ENCODE results near the gene MAP3K9.

MAP3K9 gene

GRCh38 chr14:70724944-70725343 is 84.4 kb downstream of the MAP3K9 start:
- H3K36me3 Mint-ChIP-seq (ENCODE audit: low read depth): peaks cover 19% of the 10 kb centered on the region
- no peak for DNase-seq
- H3K4me1 Mint-ChIP-seq: peaks cover 18% of the 10 kb centered on the region
- H3K9me3 Mint-ChIP-seq: no peaks in the 10 kb centered on the region
- no peak overlapping the region for H3K4me3 Mint-ChIP-seq
- peaks cover 3% of the 10 kb centered on the region for H3K27me3 Mint-ChIP-seq (ENCODE audit: low read depth, poor library complexity)
- TF ChIP-seq, protein P1, sequence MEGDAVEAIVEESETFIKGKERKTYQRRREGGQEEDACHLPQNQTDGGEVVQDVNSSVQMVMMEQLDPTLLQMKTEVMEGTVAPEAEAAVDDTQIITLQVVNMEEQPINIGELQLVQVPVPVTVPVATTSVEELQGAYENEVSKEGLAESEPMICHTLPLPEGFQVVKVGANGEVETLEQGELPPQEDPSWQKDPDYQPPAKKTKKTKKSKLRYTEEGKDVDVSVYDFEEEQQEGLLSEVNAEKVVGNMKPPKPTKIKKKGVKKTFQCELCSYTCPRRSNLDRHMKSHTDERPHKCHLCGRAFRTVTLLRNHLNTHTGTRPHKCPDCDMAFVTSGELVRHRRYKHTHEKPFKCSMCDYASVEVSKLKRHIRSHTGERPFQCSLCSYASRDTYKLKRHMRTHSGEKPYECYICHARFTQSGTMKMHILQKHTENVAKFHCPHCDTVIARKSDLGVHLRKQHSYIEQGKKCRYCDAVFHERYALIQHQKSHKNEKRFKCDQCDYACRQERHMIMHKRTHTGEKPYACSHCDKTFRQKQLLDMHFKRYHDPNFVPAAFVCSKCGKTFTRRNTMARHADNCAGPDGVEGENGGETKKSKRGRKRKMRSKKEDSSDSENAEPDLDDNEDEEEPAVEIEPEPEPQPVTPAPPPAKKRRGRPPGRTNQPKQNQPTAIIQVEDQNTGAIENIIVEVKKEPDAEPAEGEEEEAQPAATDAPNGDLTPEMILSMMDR (IDR thresholded peaks at IDR 0.05): no peak
- no peak overlapping the region for H3K27ac Mint-ChIP-seq

- Mint-ChIP-seq H3K9me3 (no peaks in the 10 kb centered on the region), H3K27ac (no peak overlapping the region), H3K36me3 (ENCODE audit: low read depth) (peaks cover 10% of the 10 kb centered on the region), H3K4me1 (peaks cover 18% of the 10 kb centered on the region), H3K27me3 (ENCODE audit: low read depth, poor library complexity) (peaks cover 3% of the 10 kb centered on the region), H3K4me3 (no peak overlapping the region)
- no peak for DNase-seq
- TF ChIP-seq, protein P1 (IDR thresholded peaks at IDR 0.05): no peak
Observed at GRCh38 chr14:70724110-70724509, 85.2 kb downstream of the MAP3K9 start.

GRCh38 chr14:70723276-70723675 is 86.0 kb downstream of the MAP3K9 start:
- TF ChIP-seq, protein P1 (IDR thresholded peaks at IDR 0.05): no peak
- Mint-ChIP-seq H3K9me3 (no peaks in the 10 kb centered on the region), H3K4me3 (no peak overlapping the region), H3K4me1 (peaks cover 12% of the 10 kb centered on the region), H3K36me3 (ENCODE audit: low read depth) (peaks cover 2% of the 10 kb centered on the region), H3K27me3 (ENCODE audit: low read depth, poor library complexity) (peaks cover 4% of the 10 kb centered on the region), H3K27ac (peak overlapping the region; percentile 10)
- no peak for DNase-seq

DNA sequence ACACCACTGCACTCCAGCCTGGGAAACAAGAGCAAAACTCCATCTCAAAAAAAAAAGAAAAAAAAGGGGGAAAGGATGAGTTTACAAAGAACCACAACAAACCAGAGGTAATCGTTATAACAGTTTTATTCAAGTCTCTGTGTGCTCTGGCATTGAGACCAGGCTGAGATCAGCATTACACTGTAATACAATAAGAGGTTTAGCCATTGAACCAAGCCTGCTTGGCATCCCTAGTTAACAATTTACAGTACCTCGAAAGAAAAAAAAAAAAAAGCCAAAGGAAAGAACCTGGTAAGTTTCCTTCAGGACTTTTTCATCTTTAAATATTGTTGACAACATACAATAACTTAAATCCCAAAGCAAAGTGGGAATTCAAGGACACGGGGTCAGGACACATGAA is 86.9 kb downstream of the MAP3K9 start:
- H3K27ac Mint-ChIP-seq: no peak overlapping the region
- no peaks in the 10 kb centered on the region for H3K36me3 Mint-ChIP-seq (ENCODE audit: low read depth)
- no peaks in the 10 kb centered on the region for H3K9me3 Mint-ChIP-seq
- TF ChIP-seq, protein P1 (IDR thresholded peaks at IDR 0.05): no peak
- H3K4me1 Mint-ChIP-seq: peaks cover 12% of the 10 kb centered on the region
- DNase-seq: no peak
- no peak overlapping the region for H3K4me3 Mint-ChIP-seq
- H3K27me3 Mint-ChIP-seq (ENCODE audit: low read depth, poor library complexity): peaks cover 8% of the 10 kb centered on the region

GRCh38 chr14:70721542-70721941 is 87.8 kb downstream of the MAP3K9 start:
- Mint-ChIP-seq H3K27ac (no peak overlapping the region), H3K4me3 (no peak overlapping the region), H3K27me3 (ENCODE audit: low read depth, poor library complexity) (peaks cover 11% of the 10 kb centered on the region), H3K9me3 (no peaks in the 10 kb centered on the region), H3K4me1 (peaks cover 4% of the 10 kb centered on the region), H3K36me3 (ENCODE audit: low read depth) (no peaks in the 10 kb centered on the region)
- TF ChIP-seq, protein P1 (IDR thresholded peaks at IDR 0.05): no peak
- no peak for DNase-seq

DNA sequence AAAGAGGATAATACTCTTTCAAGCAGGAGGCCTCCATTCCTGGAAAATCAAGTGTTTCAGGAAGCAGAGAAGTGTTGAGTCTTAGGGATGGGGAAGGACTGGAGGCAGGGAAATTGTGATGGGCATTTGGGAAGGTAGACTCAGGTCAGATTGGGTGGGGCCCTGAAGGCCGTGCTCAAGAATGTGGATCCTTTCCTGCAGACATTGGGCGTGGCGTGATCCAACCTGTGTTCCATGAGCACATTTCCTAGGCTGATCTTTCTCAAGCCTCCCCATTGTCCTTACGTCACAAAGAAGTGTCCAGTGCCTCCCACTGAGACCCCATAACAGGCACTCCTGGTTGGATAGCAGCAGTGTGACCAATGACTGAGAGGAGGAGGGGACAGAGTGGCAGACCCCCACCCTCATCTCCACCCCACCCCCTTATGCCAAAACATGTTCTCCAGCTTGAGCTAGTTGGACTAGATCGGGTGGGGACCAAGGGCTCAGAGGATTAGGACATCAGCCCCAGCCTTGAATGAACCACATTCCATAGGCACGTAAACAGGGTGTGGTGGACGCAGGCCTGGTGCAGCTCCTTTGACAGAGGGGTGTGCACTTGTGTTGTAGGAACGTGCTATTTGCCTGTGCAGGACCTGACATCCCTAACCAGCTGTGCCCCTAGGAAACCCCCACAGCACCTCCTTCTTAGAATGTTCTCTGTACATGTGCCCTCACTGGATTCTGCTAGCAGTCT is 90.8 kb downstream of the MAP3K9 start:
- Mint-ChIP-seq H3K4me1 (peaks cover 6% of the 10 kb centered on the region), H3K9me3 (no peaks in the 10 kb centered on the region), H3K27me3 (ENCODE audit: low read depth, poor library complexity) (peaks cover 19% of the 10 kb centered on the region), H3K27ac (no peak overlapping the region), H3K36me3 (ENCODE audit: low read depth) (no peaks in the 10 kb centered on the region), H3K4me3 (no peak overlapping the region)
- no peak for DNase-seq
- TF ChIP-seq, protein P1 (IDR thresholded peaks at IDR 0.05): no peak

Data from nephron progenitor cell (in vitro differentiated cells).